Measurements from ENCODE around the gene LTBP4. TPM values are rescaled to one million over a fixed set of nuclear protein-coding genes. Genes with fewer than 3 reads are reported as not detected.

Gene LTBP4
- total RNA-seq, 4 donors from 2014 or later = 43.5 to 249 (median 65.5) TPM

DNA sequence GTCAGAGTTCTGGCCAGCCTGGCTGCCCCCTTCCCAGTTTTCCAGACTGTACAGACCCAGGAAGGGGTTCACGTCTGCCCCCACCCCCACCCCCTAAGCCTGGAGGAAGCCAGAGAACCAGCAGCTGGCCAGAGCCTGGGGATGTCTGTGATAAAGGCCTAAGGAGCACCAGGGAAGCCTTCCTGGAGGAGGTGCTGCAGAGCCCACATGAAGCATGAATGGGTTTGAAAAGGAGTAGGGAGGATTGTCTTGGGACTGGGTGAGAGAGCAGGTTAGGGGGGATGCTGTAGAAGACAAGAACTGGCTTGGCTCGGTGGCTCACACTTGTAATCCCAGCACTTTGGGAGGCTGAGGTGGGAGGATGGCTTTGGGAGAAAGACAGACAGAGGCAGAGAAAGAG, 18.7 kb upstream of the LTBP4 start:
- Histone ChIP-seq H3K4me1 (peaks cover 1 to 12% (median 8%) of the 10 kb centered on the region in 3 donors), H3K4me3 (no peak overlapping the region), H3K27ac (no peak overlapping the region), H3K36me3 (peaks cover 6 to 83% (median 28%) of the 10 kb centered on the region in 3 donors), H3K9me3 (no peaks in the 10 kb centered on the region), H3K27me3 (no peaks in the 10 kb centered on the region)
- 86 to 94% methylated on average over 1 to 2 of the region's 2 CpGs for WGBS, 2 donors
- intact Hi-C loops (cut with DNase I) = no loop called here
- DNase-seq = no peak
- no peak for TF ChIP-seq POLR2A (IDR thresholded peaks at IDR 0.05)
- TF ChIP-seq CTCF (IDR thresholded peaks at IDR 0.05) = no peak

- Histone ChIP-seq H3K4me3 (no peak overlapping the region), H3K36me3 (peaks cover 6 to 91% (median 28%) of the 10 kb centered on the region in 3 donors), H3K9me3 (no peaks in the 10 kb centered on the region), H3K27me3 (no peaks in the 10 kb centered on the region), H3K27ac (no peak overlapping the region), H3K4me1 (peaks cover 0 to 4% (median under 1%) of the 10 kb centered on the region in 3 donors)
- no peak for TF ChIP-seq CTCF (IDR thresholded peaks at IDR 0.05)
- TF ChIP-seq POLR2A (IDR thresholded peaks at IDR 0.05) = no peak
- intact Hi-C loops (cut with DNase I) = no loop called here
- 88 to 96% methylated on average over 5 to 9 of the region's 14 CpGs for WGBS, 2 donors
- DNase-seq = no peak
These were observed 17.9 kb upstream of the LTBP4 start for GRCh38 chr19:40583283-40583682.

GRCh38 chr19:40584007-40584406, 17.2 kb upstream of the LTBP4 start:
- DNase-seq = no peak
- Histone ChIP-seq H3K36me3 (peaks cover 6 to 98% (median 28%) of the 10 kb centered on the region in 3 donors), H3K9me3 (no peaks in the 10 kb centered on the region), H3K27ac (no peak overlapping the region), H3K4me3 (no peak overlapping the region), H3K27me3 (no peaks in the 10 kb centered on the region), H3K4me1 (no peaks in the 10 kb centered on the region)
- 73 to 91% methylated on average over 5 of the region's 5 CpGs for WGBS, 2 donors
- TF ChIP-seq POLR2A (IDR thresholded peaks at IDR 0.05) (no peak), CTCF (IDR thresholded peaks at IDR 0.05) (peak in 1 of 6 experiments; percentile 38)
- intact Hi-C loops (cut with DNase I) = no loop called here

GRCh38 chr19:40585241-40585981, 15.8 kb upstream of the LTBP4 start:
- intact Hi-C loops (cut with DNase I) = no loop called here
- H3K4me1 ChIP-seq = no peaks in the 10 kb centered on the region
- H3K4me3 ChIP-seq = no peak overlapping the region
- WGBS, 2 donors = 71 to 72% methylated on average over 11 of the region's 11 CpGs
- no peak overlapping the region for H3K27ac ChIP-seq
- H3K27me3 ChIP-seq = no peaks in the 10 kb centered on the region
- DNase-seq = no peak
- TF ChIP-seq CTCF (IDR thresholded peaks at IDR 0.05) = no peak
- H3K36me3 ChIP-seq = peaks cover 3 to 89% (median 24%) of the 10 kb centered on the region in 3 donors
- no peaks in the 10 kb centered on the region for H3K9me3 ChIP-seq

GRCh38 chr19:40585982-40586422, 15.2 kb upstream of the LTBP4 start:
- no peak overlapping the region for H3K4me3 ChIP-seq
- 71 to 77% methylated on average over 2 of the region's 2 CpGs for WGBS, 2 donors
- intact Hi-C loops (cut with DNase I) = no loop called here
- H3K27me3 ChIP-seq = no peaks in the 10 kb centered on the region
- no peak overlapping the region for H3K27ac ChIP-seq
- TF ChIP-seq POLR2A (IDR thresholded peaks at IDR 0.05) = no peak
- no peak for TF ChIP-seq CTCF (IDR thresholded peaks at IDR 0.05)
- peaks cover 0 to 89% (median 19%) of the 10 kb centered on the region in 3 donors for H3K36me3 ChIP-seq
- no peak for DNase-seq
- no peaks in the 10 kb centered on the region for H3K4me1 ChIP-seq
- no peaks in the 10 kb centered on the region for H3K9me3 ChIP-seq
